Ectodermal cell (in vitro differentiated cells): ENCODE data around the gene ABLIM1.

Experiments
- H3K27ac ChIP-seq: 2 replicates; pipeline ENCODE4 v1.7.0; 2013; ENCODE audit warnings: mild to moderate bottlenecking, low read depth, low read length; ENCODE audit not compliant: insufficient read depth, poor library complexity, severe bottlenecking
- H3K27me3 ChIP-seq: 2 replicates; pipeline ENCODE4 v1.7.0; 2013; ENCODE audit warnings: mild to moderate bottlenecking, low read length; ENCODE audit not compliant: insufficient read depth, control insufficient read depth, poor library complexity, severe bottlenecking
- H3K36me3 ChIP-seq: one replicate; pipeline ENCODE4 v1.7.0; 2013; ENCODE audit warnings: low read length; ENCODE audit not compliant: control insufficient read depth, insufficient read depth
- H3K4me1 ChIP-seq: one replicate; pipeline ENCODE4 v1.7.0; 2013; ENCODE audit warnings: low read length; ENCODE audit not compliant: control insufficient read depth, insufficient read depth
- H3K4me3 ChIP-seq: 2 replicates; pipeline ENCODE4 v1.7.0; 2013; ENCODE audit warnings: low read depth, low read length, control low read depth; ENCODE audit not compliant: insufficient read depth
- H3K9me3 ChIP-seq: 2 replicates; pipeline ENCODE4 v1.7.0; 2013; ENCODE audit warnings: mild to moderate bottlenecking, low read length, moderate library complexity; ENCODE audit not compliant: control insufficient read depth
- WGBS, 2 experiments: methylation state at CpG; one replicate each; pipeline ENCODE4 v1.1.7; 2013; ENCODE audit warnings: missing lambda C conversion rate in 2 of 2; 5-methylcytosine and 5-hydroxymethylcytosine counted together

Gene ABLIM1

GRCh38 chr10:114472877-114473253 lies 185.2 kb downstream of the ABLIM1 start:
- Histone ChIP-seq H3K4me3 (no peak overlapping the region), H3K9me3 (no peaks in the 10 kb centered on the region), H3K36me3 (no peaks in the 10 kb centered on the region), H3K27me3 (no peaks in the 10 kb centered on the region), H3K4me1 (peaks cover 6% of the 10 kb centered on the region), H3K27ac (no peak overlapping the region)
- WGBS, 2 experiments: 88 to 90% methylated on average over 4 of the region's 4 CpGs

- Histone ChIP-seq H3K4me3 (no peak overlapping the region), H3K4me1 (peaks cover 6% of the 10 kb centered on the region), H3K27me3 (no peaks in the 10 kb centered on the region), H3K36me3 (no peaks in the 10 kb centered on the region), H3K9me3 (no peaks in the 10 kb centered on the region), H3K27ac (no peak overlapping the region)
- WGBS, 2 experiments: 80% methylated on average over 10 to 11 of the region's 11 CpGs
These were observed 185.9 kb downstream of the ABLIM1 start for GRCh38 chr10:114471906-114472876.

- Histone ChIP-seq H3K4me3 (no peak overlapping the region), H3K4me1 (peaks cover 6% of the 10 kb centered on the region), H3K27me3 (no peaks in the 10 kb centered on the region), H3K9me3 (no peaks in the 10 kb centered on the region), H3K27ac (no peak overlapping the region), H3K36me3 (no peaks in the 10 kb centered on the region)
- 50 to 55% methylated on average over 10 of the region's 11 CpGs for WGBS, 2 experiments
These were observed 186.8 kb downstream of the ABLIM1 start for GRCh38 chr10:114470956-114471905.

GRCh38 chr10:114470361-114470760 lies 187.7 kb downstream of the ABLIM1 start:
- H3K4me1 ChIP-seq: peaks cover 6% of the 10 kb centered on the region
- H3K27me3 ChIP-seq: no peaks in the 10 kb centered on the region
- no peak overlapping the region for H3K27ac ChIP-seq
- no peaks in the 10 kb centered on the region for H3K36me3 ChIP-seq
- H3K4me3 ChIP-seq: no peak overlapping the region
- no peaks in the 10 kb centered on the region for H3K9me3 ChIP-seq
- WGBS, 2 experiments: 100% methylated on average over 1 of the region's 1 CpG

GRCh38 chr10:114458955-114459354 lies 199.1 kb downstream of the ABLIM1 start:
- Histone ChIP-seq H3K27ac (no peak overlapping the region), H3K36me3 (no peaks in the 10 kb centered on the region), H3K9me3 (no peaks in the 10 kb centered on the region), H3K4me3 (no peak overlapping the region), H3K4me1 (no peaks in the 10 kb centered on the region), H3K27me3 (no peaks in the 10 kb centered on the region)
- WGBS, 2 experiments: 78 to 82% methylated on average over 3 of the region's 3 CpGs

- Histone ChIP-seq H3K27ac (no peak overlapping the region), H3K27me3 (no peaks in the 10 kb centered on the region), H3K9me3 (no peaks in the 10 kb centered on the region), H3K4me1 (no peaks in the 10 kb centered on the region), H3K4me3 (no peak overlapping the region), H3K36me3 (no peaks in the 10 kb centered on the region)
- 95 to 98% methylated on average over 9 of the region's 9 CpGs for WGBS, 2 experiments
These were observed 199.7 kb downstream of the ABLIM1 start for GRCh38 chr10:114458216-114458920.

GRCh38 chr10:114453576-114453975 lies 204.5 kb downstream of the ABLIM1 start:
- H3K4me1 ChIP-seq: no peaks in the 10 kb centered on the region

GRCh38 chr10:114448897-114449296 lies 209.2 kb downstream of the ABLIM1 start:
- no peaks in the 10 kb centered on the region for H3K9me3 ChIP-seq
- no peak overlapping the region for H3K27ac ChIP-seq
- H3K27me3 ChIP-seq: no peaks in the 10 kb centered on the region
- WGBS, 2 experiments: 100% methylated on average over 1 to 2 of the region's 2 CpGs
- no peak overlapping the region for H3K4me3 ChIP-seq
- no peaks in the 10 kb centered on the region for H3K36me3 ChIP-seq
- H3K4me1 ChIP-seq: no peaks in the 10 kb centered on the region

More at GRCh38 chr10:114453576-114453975, 204.5 kb downstream of the ABLIM1 start:
- WGBS, 2 experiments: 93 to 94% methylated on average over 9 of the region's 9 CpGs
- Histone ChIP-seq H3K36me3 (no peaks in the 10 kb centered on the region), H3K27ac (no peak overlapping the region), H3K9me3 (no peaks in the 10 kb centered on the region), H3K27me3 (no peaks in the 10 kb centered on the region), H3K4me3 (no peak overlapping the region)

GRCh38 chr10:114445332-114445731 lies 212.7 kb downstream of the ABLIM1 start:
- Histone ChIP-seq H3K4me3 (no peak overlapping the region), H3K27ac (no peak overlapping the region), H3K9me3 (no peaks in the 10 kb centered on the region), H3K36me3 (no peaks in the 10 kb centered on the region), H3K27me3 (no peaks in the 10 kb centered on the region), H3K4me1 (no peaks in the 10 kb centered on the region)
- 89 to 90% methylated on average over 6 of the region's 6 CpGs for WGBS, 2 experiments
